Neural progenitor cell (in vitro differentiated cells): ENCODE data around the gene PUS3.

Source experiments
- CTCF ChIP-seq: fragments of 200-600 bp; sonication (generic); IDR thresholded peaks from 2 replicates; pipeline ENCODE4 v1.5.1; 2017; ENCODE audit warnings: antibody characterized with exemption, mild to moderate bottlenecking
- EZH2 ChIP-seq: fragments of 200-600 bp; sonication (generic); IDR thresholded peaks from 2 replicates; pipeline ENCODE4 v1.6.1; 2017; ENCODE audit warnings: antibody characterized with exemption, mild to moderate bottlenecking, moderate library complexity

GRCh38 chr11:125931116-125931515 is 28.1 kb upstream of the PUS3 start:
- TF ChIP-seq CTCF: no peak
- TF ChIP-seq EZH2: no peak
